ENCODE results near the gene FRMD1.

The FRMD1 gene

DNA sequence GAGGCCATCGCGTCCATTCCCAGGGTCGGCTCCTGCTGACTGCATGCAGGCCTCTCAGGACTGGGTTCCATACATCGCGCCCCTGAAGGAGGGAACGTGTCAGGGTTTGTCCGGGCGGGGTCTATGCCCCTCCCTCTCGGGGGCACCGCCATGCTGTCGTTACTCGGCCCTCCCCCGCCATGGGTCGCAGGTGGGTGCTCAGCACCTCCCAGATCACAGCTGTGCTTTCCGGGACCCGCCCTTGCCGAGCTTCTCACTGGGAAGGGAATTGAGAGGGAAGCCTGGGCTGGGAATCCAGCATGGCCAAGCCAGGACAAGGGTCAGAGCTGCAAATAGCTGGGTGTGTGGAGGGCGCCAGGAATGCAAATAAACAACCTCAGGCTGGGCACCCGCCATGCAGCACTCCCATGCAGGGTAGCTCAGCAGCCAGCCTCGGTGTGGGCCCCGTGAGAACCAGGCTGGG is at the start of gene FRMD1:
TSS of gene FRMD1 (minus strand) at position 270 of the 463 bp plus-strand sequence. CDS start at position 152, 118 bp downstream.
- no peak for DNase-seq

- no peak for DNase-seq
These were observed 49.1 kb upstream of the FRMD1 start for GRCh38 chr6:168128006-168128630.

- DNase-seq: no peak
These were observed 48.4 kb upstream of the FRMD1 start for GRCh38 chr6:168127384-168127868.

DNA sequence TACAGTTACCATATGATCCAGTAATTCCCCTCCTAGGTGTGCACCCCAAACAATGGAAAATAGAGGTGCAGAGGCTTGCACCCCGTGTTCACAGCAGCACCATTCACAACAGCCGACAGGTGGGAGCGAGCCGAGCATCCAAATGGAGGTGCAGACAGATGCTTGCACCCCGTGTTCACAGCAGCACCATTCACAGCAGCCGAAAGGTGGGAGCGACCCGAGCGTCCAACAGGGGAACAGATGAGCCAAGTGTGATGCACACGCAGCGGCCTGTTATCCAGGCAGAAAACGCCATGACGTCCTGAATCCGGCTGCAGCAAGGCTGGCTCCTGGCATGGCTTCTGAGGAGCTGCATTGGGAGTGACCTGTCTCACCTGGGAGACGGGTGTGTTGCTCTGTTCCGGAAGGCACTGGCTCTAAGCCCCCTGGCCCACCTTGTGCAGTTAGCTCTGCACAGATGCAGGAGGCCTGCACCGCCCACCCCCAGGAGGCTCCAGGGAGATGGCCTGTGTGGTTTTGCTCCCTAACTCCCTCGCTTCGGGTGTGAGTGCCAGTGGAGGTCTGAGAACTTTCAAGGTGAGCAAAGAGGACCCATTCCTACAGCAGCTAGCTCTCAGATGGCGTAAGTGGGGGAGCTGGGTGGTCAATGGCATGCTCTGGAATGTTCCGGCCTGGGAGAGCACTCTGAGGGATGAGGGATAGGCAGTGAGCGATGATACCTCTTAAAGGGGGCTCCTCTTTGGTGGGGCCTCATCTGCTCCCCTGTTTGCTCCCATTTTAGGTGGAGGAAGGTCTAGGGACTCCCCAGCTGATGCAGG is 47.8 kb upstream of the FRMD1 start:
- no peak for DNase-seq

- DNase-seq: no peak
These were observed 46.5 kb upstream of the FRMD1 start for GRCh38 chr6:168125429-168126001.

DNA sequence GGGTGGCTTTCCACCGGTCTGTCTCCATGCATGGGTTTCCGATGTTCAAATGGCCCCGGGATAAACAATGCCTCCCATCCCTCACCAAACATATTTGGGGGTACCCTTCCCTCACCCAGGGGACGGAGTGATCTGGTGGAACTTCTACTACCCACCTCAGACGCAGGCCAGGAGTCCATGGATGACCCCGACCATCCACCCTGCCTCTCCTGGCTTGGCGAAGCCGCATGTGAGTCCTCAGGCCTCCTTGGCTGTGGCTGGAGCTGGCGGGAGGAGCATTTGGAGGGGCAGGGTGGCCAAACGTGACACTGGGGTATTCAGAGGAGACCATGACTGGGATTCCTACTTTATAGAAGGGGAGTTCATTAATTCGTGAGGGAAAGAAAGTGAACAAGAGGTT is 45.9 kb upstream of the FRMD1 start:
- no peak for DNase-seq

DNA sequence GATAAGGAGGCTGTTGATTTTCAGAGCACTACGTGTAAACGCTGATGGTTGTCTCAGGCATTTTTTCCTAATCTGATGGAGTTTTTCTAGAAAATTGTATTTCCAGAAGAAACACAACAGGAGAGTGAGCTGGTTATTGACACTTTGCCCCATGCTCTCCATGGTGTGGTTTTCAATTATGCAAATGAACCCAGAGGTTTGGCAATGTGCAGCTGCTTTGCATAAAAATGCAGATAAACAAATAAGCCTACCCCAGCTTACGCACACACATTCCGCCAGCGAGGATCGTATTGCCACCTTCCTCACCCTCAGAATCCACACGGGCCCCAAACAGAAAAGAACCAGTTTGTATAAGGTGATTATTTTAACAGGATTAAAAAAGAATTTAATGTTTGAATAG is 45.1 kb upstream of the FRMD1 start:
- no peak for DNase-seq

DNA sequence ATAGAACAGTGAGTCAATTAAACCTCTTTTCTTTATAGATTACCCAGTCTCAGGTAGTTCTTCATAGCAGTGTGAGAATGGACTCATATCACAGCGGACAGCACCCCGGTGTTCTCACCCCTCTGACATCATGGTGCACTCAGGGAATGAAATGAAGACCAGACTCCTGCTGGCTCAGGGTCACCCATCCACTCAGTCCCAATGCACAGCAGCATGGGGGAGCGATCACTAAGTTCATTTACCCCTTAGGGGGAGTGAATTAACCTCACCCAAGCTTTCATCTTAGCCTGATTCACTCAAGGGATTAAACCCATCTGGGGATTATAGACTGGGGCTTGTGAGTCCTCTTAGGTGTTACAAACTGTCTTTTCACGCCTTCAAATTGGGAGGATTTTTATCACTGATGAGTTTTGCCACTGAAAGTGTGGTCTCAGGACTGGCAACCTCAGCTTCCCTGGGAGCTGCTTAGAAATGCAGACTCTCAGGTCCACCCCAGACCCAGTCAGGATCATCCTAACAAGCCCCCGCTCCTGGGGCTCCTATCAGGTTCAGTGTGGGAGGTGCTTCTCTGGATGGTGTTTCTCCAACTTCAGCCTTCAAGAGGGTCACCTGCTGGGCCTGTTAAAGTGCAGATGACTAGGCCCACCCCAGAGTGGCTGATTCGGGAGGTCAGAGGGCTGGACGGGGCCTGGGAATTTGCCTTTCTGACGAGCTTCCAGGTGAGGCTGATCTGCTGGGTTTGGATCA is 44.3 kb upstream of the FRMD1 start:
- peak; percentile 75 for DNase-seq

DNA sequence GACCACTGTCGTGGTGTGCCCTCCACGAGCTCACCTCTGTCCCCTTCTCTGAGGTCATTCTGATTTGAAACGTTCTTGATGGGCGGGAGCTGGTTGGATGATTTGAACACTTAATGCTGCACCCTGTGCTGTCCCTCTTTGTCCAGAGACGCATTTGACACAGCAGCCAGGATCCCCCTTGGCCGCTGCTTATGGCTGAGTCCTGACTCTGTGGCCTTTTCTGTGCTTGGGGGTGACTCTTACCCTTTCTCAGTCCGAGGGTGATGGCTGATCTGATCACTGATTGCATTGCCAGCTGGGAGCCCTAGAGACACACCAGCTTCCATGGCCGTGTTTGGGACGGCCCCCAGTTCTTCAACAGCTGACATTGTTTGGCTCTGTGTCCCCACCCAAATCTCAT is 43.5 kb upstream of the FRMD1 start:
- DNase-seq: no peak

DNA sequence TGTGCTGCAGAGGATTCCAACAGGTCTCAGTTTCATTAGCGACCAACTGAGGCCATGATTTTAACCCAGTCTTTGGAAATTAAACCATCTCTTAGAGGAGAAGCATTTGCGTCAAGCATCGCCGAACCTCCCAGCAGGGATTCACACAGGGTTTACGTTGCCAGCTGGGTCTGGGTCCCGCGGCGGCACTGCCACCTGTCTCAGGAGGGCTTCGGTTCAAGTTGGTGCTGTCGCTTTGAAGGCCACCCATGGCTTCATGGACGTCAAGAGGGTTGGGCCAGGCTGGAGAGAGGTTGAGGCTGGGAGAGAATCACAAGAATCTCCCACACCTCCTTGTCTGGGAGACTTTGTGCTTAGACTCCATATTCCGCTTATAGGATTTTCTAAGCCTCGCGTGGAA is 43.0 kb upstream of the FRMD1 start:
- DNase-seq: no peak

GRCh38 chr6:168121303-168121665 is 42.3 kb upstream of the FRMD1 start:
- DNase-seq: no peak

DNA sequence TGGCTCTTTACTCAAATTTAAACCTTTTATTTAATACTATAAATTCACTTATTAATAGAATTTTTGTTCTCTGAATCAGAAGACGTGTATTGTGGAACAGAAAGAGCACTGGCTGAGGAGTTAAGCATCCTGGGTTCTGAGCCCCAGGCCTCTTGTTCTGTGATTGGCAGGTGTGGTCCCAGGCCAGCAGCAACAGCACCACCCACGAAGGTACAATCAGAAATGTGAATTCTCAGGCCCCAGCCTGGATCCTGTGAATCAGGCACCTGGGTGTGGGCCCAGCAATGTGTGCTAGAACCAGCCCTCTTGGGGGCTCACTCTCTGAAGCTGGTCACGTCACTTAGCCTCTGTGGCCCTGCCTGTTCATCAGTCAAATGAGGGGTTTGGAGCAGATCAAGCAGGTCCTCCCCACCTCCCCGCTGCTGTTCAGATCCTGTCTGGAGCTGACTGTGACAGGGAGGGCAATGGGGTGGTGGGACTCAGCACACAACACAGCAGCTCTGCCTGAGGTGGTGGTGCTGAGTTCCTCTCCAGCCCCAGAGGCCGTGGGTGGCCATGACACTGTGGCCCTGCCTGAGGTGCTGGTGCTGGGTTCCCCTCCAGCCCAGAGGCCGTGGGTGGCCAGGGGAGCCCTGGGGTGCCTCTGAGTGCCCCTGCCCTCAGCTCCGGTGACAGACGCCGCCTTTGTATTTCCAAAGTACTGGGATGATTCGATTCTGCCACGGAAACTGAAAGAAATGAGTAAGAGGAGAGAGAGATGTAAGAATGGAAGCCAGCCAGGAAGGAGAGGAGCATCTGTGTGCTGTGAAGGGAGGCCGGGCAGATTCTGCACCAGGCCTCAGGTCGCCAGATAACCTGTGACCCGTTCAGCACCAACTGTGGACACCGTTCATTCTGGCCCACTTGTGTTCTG is 41.6 kb upstream of the FRMD1 start:
- DNase-seq: no peak

GRCh38 chr6:168119539-168119938 is 40.5 kb upstream of the FRMD1 start:
- no peak for DNase-seq

DNA sequence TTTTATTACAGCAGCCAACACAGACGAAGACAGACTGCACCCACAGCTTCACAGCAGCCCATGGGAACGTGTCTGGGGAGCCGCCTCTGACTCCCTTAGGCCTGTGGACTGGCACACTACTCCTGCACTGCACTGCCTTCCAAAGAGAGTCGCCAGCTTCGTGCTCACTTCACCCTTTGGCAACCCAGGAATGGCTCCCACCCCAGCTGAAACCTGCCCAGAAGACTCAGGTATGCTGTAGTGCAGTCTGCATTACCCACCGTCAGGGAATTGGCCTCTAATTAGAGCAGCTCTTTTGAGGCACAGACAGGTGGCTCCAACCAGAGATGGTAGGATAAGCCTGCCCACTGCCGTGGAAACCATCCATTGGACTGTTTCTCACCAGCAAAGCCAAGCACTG is 39.9 kb upstream of the FRMD1 start:
- DNase-seq: no peak

GRCh38 chr6:168117942-168118341 is 38.9 kb upstream of the FRMD1 start:
- DNase-seq: no peak

DNA sequence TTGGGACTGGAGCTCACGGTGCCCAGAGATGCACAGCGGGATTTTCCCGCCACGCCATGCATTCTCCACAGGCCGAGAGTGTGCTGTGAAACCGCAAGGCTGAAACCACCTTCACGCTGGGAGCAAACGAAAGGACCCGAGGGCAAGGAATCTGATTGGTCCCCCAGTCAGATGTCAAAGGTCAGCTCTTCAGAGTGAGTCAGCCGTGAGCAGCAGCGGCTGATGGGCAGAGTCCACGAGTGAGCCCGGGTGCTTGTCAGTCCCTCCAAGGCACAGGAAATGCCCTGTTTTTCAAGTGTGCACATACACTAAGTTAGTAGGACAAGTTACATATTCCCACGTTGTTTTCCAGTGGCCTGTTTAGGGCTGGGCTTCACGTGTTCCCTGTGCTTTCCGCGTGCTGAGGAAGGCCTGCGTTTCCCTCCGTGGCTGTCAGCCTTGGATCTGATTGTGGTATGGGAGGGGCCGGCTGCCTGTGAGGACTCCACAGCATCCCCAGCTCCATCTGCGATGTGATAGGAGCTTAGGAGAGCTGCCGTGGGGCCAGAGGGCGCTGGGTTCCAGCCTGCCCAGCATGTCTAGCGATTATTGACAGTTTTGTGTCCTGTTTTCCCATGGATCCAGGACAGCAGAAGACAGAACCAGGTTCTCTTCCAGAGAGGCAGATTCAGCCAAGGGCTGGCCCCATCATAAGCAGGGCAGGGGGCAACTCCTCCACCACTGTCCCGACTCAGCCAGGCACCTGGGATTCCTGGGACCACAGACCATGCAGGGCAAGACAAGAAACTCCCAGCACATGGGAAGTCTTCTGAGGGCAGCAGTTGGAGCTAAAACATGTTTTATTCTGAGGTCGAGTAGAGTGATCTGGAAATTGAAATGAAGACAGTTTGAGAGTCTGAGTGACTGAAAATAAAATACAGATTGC is 38.2 kb upstream of the FRMD1 start:
- DNase-seq: no peak

GRCh38 chr6:168116438-168116974 is 37.5 kb upstream of the FRMD1 start:
- no peak for DNase-seq

DNA sequence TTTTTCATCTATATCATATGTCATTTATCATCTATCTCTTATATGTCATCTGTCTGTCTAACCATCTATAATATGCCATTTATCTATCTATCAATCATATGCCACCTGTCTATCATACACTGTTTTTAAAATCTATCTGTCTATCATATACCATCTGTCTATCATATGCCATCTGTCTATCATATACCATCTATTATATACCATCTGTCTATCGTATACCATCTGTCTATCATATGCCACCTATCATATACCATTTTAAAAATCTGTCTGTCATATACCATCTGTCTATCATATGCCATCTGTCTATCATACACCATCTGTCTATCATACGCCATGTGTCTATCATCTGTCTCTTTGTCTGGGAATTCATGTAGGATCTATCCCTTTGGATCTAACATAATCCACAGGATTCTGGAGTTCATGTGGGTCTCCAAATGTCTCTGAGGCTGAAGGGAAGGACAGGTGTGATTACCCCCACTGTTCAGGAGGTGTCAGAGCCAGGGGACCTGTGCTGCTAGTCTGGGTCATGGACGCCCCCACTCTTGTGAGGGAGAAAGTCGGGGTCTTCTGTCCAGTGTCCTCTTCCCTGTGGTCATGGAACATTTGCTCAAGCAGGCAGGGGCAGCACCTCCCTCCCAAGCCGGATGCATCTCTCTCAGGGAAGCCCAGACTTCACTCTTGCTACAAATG is 36.9 kb upstream of the FRMD1 start:
- no peak for DNase-seq

- no peak for DNase-seq
These were observed 34.2 kb upstream of the FRMD1 start for GRCh38 chr6:168113226-168113625.

DNA sequence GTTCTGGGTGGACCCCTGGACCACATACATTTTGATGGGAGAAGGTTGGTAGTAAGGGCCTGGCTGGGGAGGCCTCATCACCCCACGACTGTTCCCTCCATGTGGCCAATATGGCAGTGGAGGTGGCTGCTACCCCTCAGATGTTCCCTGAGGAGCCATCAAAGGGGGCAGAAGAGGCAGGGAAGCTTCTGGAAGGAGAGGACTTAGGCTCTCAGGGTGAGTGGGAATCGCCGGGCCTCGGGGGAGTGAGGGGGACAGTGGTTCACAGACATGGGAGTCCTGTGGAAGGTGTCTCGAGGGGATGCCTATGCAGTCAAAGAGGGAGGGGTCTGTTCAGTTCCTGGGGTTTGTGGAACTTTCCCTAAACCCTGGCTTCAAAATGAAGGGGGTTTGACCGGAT is 32.9 kb upstream of the FRMD1 start:
- DNase-seq: no peak

Measured in NCI-H82 (cell line).